SH-SY5Y (cell line): ENCODE data around the gene KCNIP4.

Source experiments
- GATA2 ChIP-seq: IDR thresholded peaks from 2 replicates; pipeline ENCODE4 v1.6.1; 2011; ENCODE audit warnings: mild to moderate bottlenecking, low read depth, low read length
- GATA3 ChIP-seq: IDR thresholded peaks from 2 replicates; pipeline ENCODE4 v1.6.1; 2011; ENCODE audit warnings: low read depth, mild to moderate bottlenecking, low read length, moderate library complexity

- no peak for TF ChIP-seq GATA2
- TF ChIP-seq GATA3 = no peak
Observed at GRCh38 chr4:21893136-21893535, 55.4 kb downstream of the KCNIP4 start.
